Stomach (tissue), 4 donors: ENCODE measurements around the gene XYLT1.

ENCODE experiments used
- POLR2AphosphoS5 ChIP-seq, 3 donors: sonication (generic); formaldehyde crosslinking; IDR thresholded peaks; one replicate each; pipeline ENCODE4 v1.6.1; 2016; ENCODE audit warnings: antibody characterized with exemption in 3 of 3
- TF ChIP-seq, protein P1 (sequence below), 7 experiments: fragments of 450-650 bp in 4 of 7; fragments of 200-600 bp in 3 of 7; sonication (generic) in 3 of 7; IDR thresholded peaks; one replicate each; pipeline ENCODE4 v1.5.1; 2016 to 2019; ENCODE audit warnings: antibody characterized with exemption in 7 of 7, control low read depth in 2 of 7, mild to moderate bottlenecking in 1 of 7

DNA sequence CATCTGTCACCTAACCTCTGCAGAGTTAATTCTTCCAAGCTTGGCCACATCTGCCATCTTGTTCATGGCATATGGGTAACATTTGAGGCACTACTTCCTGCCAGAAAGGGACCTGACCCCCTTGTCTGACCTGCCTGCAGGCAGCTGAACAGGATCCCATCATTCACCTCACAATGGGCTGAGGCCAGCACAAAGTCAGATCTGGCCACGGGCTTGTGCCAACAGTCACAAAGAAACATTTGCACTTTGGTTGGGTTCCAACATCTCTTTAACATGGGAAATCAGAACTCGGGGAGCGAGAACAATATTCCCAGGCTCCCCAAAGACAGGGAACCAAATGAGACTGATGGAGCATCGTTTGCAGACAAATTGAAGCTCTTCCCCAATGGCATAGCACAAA is 116.1 kb downstream of the XYLT1 start:
- no peak for TF ChIP-seq POLR2AphosphoS5 (IDR thresholded peaks at IDR 0.05)
- TF ChIP-seq, protein P1, sequence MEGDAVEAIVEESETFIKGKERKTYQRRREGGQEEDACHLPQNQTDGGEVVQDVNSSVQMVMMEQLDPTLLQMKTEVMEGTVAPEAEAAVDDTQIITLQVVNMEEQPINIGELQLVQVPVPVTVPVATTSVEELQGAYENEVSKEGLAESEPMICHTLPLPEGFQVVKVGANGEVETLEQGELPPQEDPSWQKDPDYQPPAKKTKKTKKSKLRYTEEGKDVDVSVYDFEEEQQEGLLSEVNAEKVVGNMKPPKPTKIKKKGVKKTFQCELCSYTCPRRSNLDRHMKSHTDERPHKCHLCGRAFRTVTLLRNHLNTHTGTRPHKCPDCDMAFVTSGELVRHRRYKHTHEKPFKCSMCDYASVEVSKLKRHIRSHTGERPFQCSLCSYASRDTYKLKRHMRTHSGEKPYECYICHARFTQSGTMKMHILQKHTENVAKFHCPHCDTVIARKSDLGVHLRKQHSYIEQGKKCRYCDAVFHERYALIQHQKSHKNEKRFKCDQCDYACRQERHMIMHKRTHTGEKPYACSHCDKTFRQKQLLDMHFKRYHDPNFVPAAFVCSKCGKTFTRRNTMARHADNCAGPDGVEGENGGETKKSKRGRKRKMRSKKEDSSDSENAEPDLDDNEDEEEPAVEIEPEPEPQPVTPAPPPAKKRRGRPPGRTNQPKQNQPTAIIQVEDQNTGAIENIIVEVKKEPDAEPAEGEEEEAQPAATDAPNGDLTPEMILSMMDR (IDR thresholded peaks at IDR 0.05): no peak
